Right hindlimb (tissue), 1 donor: ENCODE measurements around the gene FRMD1.
"Not testable (repeated sequence)": the region's sequence is repeated elsewhere in the genome, so short reads cannot be mapped to it uniquely, and the experiment has no call there.

ENCODE experiments used
- DNase-seq: peaks from one replicate; pipeline ENCODE4 v3.0.0-alpha.2; 2018

Gene FRMD1

DNA sequence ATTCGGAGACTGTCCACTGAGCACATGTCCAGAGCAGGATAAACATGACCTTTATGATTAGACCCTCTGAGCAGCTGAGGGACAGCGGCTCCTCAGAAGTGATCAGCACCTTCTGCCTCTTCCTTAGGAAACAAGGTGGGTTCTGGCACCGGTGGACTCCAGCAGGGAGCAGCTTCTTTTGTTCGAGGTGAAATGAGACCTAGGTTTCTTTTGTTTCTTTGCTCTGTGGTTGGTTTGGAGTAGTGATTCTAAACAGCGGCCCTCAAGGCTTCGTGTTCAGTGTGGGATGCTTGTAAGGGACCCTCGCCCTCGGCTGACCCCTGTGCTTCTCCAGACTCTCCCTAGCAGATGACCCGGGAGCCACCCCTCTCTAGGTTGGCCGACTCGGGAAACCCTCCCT is 14.6 kb upstream of the FRMD1 start:
- no peak for DNase-seq

DNA sequence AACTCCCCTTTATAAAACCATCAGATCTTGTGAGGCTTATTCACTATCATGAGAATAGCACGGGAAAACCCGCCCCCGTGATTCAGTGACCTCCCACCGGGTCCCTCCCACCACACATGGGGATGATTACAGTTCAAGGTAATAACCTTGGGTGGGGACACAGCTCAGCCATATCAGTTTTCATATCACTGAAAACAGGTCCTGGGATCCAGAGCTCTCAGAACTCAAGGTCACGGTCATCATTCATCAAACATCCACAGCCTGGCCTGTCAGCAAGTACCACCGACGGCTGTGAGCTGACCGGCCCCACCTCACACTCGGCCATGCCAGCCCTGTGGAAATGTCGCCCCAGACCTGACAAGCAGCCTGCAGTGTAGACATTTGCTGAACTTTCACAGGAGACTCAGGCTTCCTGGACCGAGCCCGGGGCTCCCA is 14.1 kb upstream of the FRMD1 start:
- DNase-seq: no peak

DNA sequence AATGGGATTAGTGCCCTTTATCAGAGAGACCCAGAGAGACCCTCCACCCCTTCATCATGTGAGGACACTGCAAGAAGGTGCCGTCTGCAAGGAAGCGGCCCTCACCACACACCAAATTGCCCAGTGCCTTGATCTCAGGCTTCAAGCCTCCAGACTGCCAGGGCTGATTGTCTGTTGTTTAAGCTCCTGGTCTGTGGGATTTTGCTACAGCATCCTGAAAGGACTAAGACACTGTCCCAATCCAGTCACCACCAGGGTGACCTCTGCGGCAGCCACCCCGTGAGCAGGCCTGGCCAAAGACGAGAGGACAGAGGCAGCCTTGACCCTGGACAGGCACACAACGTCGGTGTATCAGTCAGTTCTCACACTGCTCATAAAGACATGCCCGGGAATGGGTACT is 13.5 kb upstream of the FRMD1 start:
- DNase-seq: no peak

DNA sequence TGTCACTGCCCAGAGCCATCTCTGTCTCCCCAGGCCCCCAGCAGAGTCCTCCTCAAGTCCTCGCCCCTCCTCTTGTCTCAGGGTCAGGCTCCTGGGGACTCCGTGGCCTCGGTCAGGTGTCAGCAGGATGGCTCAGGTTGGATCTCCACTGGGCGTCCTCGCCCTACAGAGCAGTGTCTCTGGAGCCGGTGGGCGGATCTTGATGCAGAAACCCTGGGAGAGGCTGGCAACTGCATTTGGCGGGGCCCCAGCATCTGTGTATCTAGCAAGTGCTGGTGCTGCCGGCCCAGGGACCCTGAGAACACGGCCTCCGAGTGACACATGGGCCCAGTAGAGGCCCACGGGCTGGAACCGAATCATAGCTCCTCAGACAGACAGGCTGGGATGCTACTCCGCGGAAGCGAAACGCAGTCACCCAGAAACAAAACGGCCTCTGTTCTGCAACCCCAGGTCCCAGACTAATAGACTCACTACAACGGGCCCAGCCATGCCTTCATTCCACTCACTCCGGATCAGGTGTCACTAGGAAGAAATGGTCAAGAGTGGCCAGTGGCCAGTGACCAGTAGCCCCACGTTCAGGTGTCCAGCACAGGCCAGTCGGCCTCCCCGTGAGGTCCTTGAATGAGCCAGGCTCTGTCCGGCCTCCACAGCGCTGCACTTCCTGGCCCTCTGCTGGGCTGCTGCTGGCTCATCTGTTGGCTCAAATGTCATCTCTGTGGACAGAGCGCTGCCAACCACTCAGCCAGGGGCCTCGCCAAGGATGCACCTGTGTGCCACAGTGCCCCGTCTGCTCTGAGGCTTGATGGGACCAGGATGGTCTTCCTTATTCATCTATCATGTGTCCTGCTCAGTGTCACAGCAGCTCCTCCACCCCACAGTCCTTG is 12.6 kb upstream of the FRMD1 start:
- DNase-seq: no peak

DNA sequence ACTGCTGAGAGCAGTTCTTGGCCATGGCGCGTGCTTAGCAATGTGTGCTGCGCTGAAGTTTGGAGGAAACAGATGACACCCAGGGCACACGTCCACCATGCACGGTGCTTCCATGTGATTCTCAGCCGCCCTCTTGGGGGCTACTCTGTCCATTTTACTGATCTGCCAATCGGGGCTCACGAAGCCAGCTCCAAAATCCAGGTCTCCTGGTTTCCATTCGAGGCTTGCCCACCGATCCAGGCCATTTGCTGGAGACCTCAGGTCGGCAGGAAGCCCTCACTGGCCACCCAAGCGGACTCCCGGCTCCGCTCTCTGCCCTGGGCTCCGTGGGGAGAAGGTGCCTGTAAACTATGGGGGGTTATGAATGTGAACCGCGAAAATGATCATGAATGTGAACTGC is 11.7 kb upstream of the FRMD1 start:
- DNase-seq: no peak

DNA sequence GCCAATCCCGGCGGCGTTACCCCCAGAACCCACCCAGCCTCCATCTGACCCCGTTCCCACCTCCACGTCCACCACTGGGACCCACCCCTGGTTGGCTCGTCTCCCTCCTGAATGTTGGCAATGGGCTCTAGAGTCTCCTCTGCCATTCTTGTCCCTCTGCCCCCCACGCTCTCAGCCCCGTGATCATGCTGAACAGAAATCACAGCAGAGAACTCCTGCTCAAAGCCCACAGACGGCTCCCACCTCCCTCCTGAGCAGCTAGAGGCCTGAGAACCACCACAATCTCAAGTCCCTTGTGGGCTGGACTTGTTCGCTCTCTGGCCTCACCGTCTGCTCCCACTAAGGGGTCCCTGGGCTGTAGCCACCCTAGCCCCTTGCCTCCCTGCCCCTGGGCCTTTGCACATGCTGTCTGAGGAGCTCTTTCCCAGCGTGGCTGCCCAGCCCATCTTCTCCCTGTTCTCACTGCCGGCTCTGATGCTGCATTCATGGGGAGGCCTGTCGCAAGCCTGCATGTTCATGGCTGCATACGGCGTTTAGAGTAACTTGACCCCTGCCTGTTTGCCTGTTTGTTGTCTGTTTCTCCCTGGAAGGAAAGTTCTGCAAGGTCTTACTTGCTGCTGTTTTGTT is 11.2 kb upstream of the FRMD1 start:
- no peak for DNase-seq

DNA sequence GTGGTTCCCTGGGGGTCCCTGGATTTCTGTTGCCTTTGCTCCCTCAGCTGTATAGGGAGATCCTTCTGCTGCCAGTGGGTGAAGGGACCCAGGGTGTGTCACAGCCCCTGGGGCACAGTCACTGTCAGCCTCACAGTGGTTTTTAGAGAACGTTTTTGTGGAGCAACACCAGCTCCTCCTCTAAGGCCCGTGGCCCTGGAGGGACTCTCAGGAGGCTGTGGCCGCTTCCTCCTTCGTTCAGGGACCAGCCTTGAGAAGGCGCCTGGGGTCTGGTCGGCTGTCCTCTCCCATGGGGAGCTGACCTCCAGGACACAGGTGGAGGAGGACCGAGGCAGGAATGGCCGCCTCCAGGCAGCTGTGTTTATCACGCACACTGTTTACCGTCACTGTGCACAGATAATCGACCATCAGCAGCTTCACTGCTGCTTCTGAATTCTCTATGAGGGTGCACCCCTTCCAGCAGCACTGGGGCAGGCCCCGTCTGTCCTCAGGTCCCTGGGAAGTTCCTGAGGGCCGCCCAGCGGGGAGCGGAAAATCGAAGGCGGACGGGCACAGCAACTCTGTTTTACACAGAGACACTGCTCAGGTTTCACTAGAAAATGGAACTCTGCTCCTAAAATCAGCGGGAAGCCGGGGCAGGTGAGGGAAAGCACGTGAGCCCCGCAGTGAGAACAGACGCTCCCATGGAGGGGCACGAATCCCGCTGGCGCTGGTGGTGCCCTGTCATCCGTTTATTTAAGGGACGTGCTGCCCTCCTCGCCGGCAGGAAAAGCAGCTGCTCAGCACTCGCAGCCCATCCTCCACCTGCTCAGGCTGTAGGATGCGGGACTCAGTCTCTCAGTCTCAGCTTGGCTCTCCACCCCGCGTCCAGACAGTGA is 10.4 kb upstream of the FRMD1 start:
- peak; percentile 47 for DNase-seq

DNA sequence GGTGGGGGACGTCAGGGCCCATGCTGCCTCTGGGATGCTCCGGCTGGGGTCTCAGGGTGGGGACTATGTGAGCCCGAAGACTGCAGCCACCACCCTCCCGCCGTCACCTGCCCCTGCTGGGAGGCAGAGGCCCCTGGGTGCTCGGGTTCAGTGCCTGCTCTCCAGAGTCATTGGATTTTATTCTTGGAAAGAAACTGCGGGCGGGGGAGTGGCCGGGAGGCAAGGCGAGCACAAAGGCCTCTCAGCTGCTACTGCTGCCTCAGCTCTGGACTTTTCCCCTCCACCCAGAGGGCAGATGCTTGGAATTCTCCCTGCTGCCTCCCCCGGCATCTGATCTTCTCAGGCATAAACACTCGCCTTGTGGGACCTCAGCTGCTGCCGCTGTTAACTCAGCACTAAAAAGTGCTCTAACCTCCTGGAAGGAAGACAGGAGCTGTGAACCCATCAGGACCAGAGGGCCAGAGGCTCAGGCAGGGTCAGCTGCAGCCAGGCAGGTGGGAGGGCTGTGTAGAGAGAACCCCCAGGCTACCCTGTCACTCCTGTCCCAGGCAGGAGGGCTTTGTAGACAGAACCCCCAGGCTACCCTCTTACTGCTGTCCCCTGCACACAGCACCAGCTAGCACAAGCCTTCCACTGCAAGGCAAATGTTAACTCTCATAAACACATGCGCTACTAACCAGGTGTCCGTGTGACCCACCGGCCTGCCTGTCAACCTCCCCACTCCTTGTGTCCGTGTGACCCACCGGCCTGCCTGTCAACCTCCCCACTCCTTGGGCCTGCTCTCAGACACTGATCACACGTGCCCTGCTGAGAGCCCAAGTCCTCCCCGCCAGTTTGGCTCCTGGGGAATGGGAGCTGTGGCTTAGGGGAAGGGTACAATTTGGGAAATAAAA is 9.4 kb upstream of the FRMD1 start:
- DNase-seq: peak; percentile 85

DNA sequence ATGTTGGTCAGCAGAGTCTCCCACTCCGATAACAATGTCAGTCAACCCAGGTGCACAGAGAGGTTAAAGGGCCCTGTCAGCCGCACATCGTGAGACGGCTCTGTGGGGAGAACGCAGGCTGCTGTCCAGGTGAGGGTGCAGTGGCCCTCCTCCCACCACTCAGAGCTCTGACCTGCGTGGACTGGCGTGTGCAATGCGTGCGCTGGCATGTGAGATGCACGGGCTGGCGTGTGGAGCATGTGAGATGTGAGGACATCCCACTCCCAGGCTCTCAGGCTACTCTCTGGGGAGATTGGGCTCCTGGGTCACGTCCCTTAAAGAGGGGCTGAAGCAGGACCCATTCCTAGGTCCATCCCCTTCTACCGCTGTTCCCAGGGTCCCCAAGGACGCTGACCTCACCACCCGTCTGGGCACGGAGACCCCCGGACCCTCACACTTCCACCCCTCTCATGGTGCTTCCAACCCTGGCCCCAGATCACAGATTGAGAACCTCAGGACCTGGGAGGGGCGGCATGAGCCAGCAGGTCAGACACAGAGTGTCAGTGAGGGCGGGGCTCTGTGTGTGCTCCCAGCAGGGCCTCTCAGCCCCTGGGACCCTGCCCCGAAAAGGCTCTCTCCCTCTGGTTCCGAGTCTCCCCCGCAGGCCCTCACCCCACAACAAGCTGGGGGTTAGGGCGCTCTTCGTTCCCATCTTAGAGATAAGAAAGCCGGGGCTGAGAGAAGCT is 8.6 kb upstream of the FRMD1 start:
- DNase-seq: no peak

DNA sequence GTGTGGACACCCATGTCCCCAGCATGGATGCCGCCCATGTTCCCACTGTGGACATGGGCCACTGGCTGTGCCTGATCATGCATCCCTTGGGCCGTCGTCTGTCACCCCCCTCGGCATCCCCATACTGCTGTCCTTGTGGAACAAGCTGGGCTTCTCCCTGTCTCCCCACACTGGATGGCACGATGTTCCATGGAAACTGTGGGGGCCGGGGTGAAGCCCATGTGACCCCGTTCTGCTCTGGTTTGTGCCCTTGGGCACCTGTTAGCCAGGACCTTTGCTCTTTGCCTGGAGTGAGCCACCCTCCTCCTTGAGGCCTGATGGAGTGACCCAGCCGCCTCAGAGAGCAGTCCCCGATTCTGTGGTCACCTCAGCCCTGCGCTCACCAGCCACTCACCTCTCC is 7.6 kb upstream of the FRMD1 start:
- DNase-seq: no peak

DNA sequence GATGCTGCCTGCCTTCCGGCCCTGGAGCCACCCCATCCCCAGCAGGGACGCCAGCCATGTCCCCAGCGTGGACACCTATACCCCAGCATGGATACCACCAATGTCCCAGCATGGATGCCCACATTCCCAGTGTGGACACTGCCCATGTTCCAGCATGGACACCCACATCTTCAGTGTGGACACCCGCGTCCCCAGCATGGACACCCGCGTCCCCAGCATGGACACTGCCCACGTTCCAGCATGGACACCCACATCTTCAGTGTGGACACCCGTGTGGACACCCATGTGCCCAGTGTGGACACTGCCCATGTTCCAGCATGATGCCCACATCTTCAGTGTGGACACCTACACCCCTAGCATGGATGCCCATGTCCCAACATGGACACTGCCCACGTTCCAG is 7.1 kb upstream of the FRMD1 start:
- no peak for DNase-seq

DNA sequence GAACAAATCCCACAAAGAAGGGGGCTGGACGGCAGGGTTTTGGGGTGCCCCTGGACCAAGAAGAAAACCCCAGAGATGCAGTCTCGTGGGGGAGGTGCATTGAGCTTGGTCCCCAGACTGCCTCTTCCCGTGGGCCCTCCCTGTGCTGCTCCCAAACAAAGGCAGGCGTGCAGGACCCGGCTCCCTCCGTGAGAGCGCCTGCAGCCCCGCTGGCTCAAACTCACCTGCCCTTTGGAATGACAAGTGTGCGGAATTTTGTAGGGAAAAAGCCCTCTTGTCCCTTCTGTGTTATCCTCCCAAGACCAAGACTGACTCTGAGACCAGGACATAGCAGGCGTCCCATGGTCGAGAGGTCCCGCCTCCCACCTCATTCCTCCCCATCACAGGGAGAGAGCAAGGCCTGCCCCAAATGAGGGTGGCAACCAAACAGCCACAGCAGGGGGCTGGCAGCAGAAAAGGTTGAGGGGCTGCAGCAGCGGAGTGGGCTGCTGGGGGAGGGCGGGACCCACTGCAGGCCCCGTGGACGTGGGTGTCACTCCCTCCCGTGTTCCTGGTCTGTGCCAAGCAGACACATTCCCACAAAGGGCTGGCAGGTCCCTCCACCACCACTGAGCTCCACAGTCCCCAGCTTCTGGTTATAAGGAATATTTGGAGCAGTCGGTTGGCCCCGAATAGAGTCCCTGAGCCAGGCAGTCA is 5.6 kb upstream of the FRMD1 start:
- DNase-seq: no peak

DNA sequence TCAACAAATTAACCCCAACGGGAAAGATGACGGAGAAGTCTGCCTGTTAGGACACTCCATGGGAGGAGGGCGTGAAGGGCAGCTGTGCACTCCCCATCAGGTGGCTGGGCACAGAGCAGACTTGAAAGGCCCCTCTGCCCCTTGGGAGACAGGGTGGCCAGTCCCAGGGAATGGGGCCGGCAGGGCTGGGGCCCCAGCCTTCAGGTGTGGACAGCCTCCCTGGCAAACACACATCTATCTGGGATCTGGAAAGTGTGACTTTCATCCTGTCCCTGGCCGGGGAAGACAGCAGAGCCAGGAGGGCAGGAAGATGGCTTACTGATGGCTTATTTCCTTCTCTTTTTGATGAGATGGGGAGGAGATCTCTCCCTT is 4.5 kb upstream of the FRMD1 start:
- no peak for DNase-seq

DNA sequence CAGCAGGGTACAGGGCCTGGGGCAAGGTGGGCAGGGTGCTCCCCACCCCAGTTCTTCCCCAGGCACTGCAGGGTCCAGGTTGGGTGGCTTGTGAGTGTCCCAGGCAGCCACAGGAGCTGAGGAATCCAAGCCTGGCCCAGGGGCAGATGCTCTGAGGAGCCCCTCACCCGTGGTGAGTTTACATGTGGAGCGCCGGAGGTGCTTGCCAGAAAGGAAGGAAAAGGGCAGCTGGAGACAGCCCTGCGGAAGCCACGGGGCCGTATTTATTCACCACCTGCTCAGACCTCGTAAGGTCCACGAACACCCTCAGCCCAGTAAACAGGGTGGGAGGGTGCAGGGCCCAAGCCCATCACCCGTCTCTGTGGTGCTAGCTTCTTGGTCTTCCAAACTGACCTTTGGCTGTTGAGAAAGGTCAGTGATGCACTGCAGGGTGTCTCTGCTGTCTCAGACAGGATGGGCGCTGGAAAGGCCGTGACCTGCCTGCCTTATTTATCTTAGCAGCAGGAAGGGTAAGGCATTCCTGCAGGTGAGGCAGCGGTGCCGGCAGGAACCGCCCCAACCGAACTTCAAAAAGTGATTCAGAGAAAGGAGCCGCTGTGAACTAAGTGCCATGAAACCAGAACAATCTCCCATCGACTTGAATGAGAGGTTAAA is 4.0 kb upstream of the FRMD1 start:
- no peak for DNase-seq

DNA sequence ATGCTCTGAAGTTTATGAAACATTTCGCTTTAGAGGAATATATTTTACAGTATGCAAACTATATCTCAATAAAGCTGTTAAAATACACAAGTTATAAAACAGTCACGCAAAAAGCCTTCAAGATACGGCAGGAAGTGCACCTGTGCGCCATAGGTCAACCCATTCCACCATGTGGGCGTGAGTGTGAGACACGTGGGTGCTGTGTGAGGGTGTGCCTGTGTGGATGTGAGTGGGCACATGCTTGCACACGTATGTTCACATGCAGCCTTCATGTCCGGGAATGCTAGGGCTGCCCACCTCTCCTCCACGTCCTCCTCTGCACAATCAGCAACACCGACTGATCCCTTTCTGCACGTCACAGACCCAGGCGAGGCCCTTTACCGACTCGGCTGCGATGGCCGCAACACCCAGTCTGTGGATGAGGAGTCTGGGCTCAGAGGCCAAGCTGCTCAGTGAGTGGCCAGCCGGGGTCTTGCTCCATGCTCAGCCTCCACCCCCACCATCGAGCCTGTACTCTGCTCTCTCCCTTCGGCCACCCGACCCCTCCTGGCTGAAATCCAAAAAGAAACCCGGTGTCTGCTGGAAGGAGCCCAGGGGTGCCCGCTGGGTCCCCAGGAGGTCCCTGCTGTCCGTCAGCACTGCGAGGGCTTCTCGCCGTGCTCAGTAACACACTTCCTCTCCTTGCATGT is 3.0 kb upstream of the FRMD1 start:
- no peak for DNase-seq

DNA sequence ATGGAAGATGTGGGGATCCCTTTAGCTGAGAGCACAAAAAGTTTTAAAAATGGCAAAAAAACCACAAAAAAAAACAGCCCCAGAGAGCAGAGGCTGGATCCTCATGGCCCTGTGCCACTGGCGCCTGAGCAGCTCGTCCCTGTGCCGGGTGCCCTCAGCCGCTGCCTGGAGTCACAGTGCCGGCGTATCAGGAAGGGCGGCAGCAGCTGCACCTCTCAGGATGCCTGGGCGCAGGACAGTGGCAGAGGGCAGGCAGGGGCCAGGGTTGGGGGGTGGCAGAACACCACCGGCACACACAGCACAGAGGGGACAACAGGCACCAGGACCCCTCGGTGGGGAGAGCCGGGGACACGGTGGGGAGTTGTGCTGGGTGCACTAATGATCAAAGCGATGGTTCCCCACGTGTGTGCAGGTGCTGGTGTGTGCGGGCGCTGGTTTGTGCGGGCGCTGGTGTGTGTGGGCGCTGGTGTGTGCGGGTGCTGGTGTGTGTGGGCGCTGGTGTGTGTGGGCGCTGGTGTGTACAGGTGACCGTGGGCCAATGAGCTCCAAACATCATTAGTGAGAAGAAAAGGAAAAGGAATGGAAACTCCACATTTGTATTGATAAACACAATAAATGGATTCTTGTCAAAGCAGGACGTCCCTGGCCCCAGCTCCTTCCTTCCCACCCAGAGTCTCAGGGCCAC is 1.5 kb upstream of the FRMD1 start:
- no peak for DNase-seq

DNA sequence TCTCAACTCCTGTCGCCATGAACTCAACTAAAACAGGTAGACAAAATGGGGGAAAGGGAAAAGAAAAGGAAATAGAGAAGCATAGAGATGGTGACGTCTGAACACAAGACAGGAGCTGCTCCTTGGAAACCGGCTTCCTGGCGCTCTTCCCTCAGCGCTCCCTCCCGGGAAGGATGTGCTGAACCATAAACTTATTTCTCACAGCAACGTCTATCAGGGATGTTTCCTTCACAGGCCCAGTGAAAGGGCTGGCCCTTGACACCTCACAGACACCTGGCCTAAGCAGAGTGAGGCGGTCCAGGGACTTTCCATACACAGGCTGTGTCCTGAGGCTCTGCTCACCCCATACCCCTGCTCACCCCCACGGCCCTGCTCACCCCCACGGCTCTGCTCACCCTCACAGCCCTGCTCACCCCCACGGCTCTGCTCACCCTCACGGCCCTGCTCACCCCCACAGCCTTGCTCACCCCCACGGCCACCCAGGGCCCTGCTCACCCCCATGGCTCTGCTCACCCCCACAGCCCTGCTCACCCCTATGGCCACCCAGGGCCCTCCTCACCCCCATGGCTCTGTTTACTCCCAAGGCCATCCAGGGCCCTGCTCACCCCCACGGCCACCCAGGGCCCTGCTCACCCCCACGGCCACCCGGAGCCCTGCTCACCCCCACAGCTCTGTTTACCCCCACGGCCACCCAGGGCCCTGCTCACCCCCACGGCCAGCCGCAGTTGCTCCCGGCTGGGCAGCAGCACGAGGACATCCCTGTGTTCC is 653 bp downstream of the FRMD1 start:
- peak; percentile 66 for DNase-seq

DNA sequence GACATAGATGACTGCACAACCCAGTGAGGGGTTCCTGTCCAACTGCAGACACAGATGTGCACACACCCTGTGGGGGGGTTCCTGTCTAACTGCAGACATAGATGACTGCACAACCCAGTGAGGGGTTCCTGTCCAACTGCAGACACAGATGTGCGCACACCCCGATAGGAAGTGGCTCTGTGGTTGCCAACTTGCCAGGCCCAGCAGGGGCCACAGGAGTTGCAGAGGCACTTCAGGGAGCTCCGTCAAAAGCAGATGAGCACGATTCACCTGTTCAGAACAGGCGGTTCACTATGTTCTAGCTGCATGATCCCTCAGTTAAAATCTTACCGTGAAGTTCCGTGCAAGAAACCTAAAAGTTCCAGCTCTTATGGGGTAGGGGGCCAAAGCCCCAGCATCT is 1.6 kb downstream of the FRMD1 start:
- not testable (repeated sequence) for DNase-seq

DNA sequence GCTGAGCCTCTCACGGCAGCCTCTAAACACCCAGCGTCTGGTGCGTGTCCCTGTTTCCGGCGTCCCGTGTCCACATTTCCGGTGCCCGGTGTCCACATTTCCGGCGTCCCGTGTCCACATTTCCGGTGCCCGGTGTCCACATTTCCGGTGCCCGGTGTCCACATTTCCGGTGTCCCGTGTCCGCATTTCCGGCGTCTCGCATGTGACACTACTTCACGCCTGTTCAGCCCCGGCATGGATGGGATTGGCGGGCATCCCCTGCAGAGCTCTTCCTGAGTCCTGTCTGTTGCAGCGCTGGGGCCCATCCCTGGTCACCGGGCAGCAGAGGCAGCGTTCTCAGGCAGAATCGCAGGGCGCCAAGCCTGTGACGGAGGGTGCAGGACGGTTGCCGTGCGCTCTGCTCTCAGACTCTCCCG is 3.2 kb downstream of the FRMD1 start:
- no peak for DNase-seq
